HepG2 (cell line): ENCODE results near the gene PPIL6. TPM values are rescaled to one million over a fixed set of nuclear protein-coding genes. Genes with fewer than 3 reads are reported as not detected.
A peak's percentile ranks its signal among the peaks of the same experiment; 100 is the strongest.

Experiments
- CCAR2 ChIP-seq: fragments of 200-400 bp; formaldehyde crosslinking; optimal IDR thresholded peaks from 2 replicates; pipeline ENCODE3; 2018; ENCODE audit warnings: low read depth, mild to moderate bottlenecking, low read length, moderate library complexity
- E2F5 ChIP-seq: sonication (generic); formaldehyde crosslinking; conservative IDR thresholded peaks from 2 replicates; pipeline ENCODE4 v1.4.0; 2020; ENCODE audit warnings: missing genetic modification reagents
- GTF3A ChIP-seq: sonication (generic); formaldehyde crosslinking; conservative IDR thresholded peaks from 2 replicates; pipeline ENCODE4 v1.4.0; 2020; ENCODE audit warnings: mild to moderate bottlenecking, missing genetic modification reagents
- GZF1 ChIP-seq: sonication (generic); formaldehyde crosslinking; IDR thresholded peaks from 2 replicates; pipeline ENCODE4 v1.5.1; 2020; ENCODE audit warnings: mild to moderate bottlenecking, missing genetic modification reagents
- KAT7 ChIP-seq: IDR thresholded peaks from 2 replicates; pipeline ENCODE4 v1.6.1; 2018; ENCODE audit warnings: borderline replicate concordance, missing compliant biosample characterization
- MEIS2 ChIP-seq: sonication (generic); formaldehyde crosslinking; IDR thresholded peaks from 2 replicates; pipeline ENCODE4 v1.9.0; 2021; ENCODE audit warnings: mild to moderate bottlenecking, missing genetic modification reagents
- NFAT5 ChIP-seq: sonication (generic); formaldehyde crosslinking; IDR thresholded peaks from 2 replicates; pipeline ENCODE4 v1.4.0; 2020; ENCODE audit warnings: missing genetic modification reagents
- SMYD3 ChIP-seq: sonication (generic); formaldehyde crosslinking; IDR thresholded peaks from 2 replicates; pipeline ENCODE4 v1.8.1; 2023; ENCODE audit warnings: mild to moderate bottlenecking, missing genetic modification reagents
- SOX13 ChIP-seq, 3 experiments: fragments of 450-650 bp in 1 of 3; sonication (generic) in 1 of 3; formaldehyde crosslinking in 1 of 3; IDR thresholded peaks in 2 of 3; conservative IDR thresholded peaks in 1 of 3; 2 replicates each; pipeline versions ENCODE4 v1.5.0 to v1.6.1; 2016 to 2020; ENCODE audit warnings: antibody characterized with exemption in 1 of 3, mild to moderate bottlenecking in 1 of 3, missing compliant biosample characterization in 1 of 3, missing genetic modification reagents in 1 of 3, moderate library complexity in 1 of 3
- TBL1XR1 ChIP-seq: fragments of 150-350 bp; IDR thresholded peaks from 2 replicates; pipeline ENCODE4 v1.6.1; 2014; ENCODE audit warnings: borderline replicate concordance, low read length; ENCODE audit not compliant: partially characterized antibody
- TP53 ChIP-seq: sonication (generic); formaldehyde crosslinking; conservative IDR thresholded peaks from 2 replicates; pipeline ENCODE4 v1.4.0; 2020; ENCODE audit warnings: missing genetic modification reagents
- U2AF2 ChIP-seq: fragments of 200-400 bp; formaldehyde crosslinking; IDR thresholded peaks from 2 replicates; pipeline ENCODE4 v1.6.1; 2017; ENCODE audit warnings: low read depth, mild to moderate bottlenecking, low read length
- YY1 ChIP-seq: IDR thresholded peaks from 2 replicates; pipeline ENCODE4 v1.6.1; 2011; ENCODE audit warnings: low read length, low read depth, moderate library complexity, mild to moderate bottlenecking; ENCODE audit not compliant: insufficient read depth, insufficient replicate concordance
- ZBTB2 ChIP-seq: sonication (generic); formaldehyde crosslinking; IDR thresholded peaks from 2 replicates; pipeline ENCODE4 v1.8.0; 2022; ENCODE audit warnings: low read depth, missing genetic modification reagents
- ZBTB33 ChIP-seq: sonication (generic); formaldehyde crosslinking; IDR thresholded peaks from 2 replicates; pipeline ENCODE4 v1.4.0; 2020; ENCODE audit warnings: missing genetic modification reagents
- ZNF367 ChIP-seq: sonication (generic); formaldehyde crosslinking; IDR thresholded peaks from 2 replicates; pipeline ENCODE4 v1.4.0; 2020; ENCODE audit warnings: missing genetic modification reagents, borderline replicate concordance
- ZNF547 ChIP-seq: sonication (generic); formaldehyde crosslinking; IDR thresholded peaks from 2 replicates; pipeline ENCODE4 v1.5.1; 2020; ENCODE audit warnings: mild to moderate bottlenecking, missing genetic modification reagents
- ZNF746 ChIP-seq: sonication (generic); formaldehyde crosslinking; IDR thresholded peaks from 2 replicates; pipeline ENCODE4 v1.8.0; 2022; ENCODE audit warnings: mild to moderate bottlenecking, missing genetic modification reagents
- ZNF780A ChIP-seq: sonication (generic); formaldehyde crosslinking; IDR thresholded peaks from 2 replicates; pipeline ENCODE4 v1.8.0; 2022; ENCODE audit warnings: mild to moderate bottlenecking, missing genetic modification reagents, moderate library complexity
- ZNF83 ChIP-seq: sonication (generic); formaldehyde crosslinking; IDR thresholded peaks from 2 replicates; pipeline ENCODE4 v1.4.0; 2020; ENCODE audit warnings: missing genetic modification reagents, mild to moderate bottlenecking, borderline replicate concordance
- polyA plus RNA-seq, 8 experiments: library from polyadenylated mRNA; depleted of rRNA in 3 of 8; stranded (reverse) in 7 of 8; unstranded in 1 of 8; fragments of >200 nt; fragmentation: Illumina TruSeq in 4 of 8; extraction: Trizol in 4 of 8; gene quantifications; 2 replicates each; pipeline versions ENCODE4 v1.2.1 to v1.2.3, GENCODE V29; 2011 to 2016; ENCODE audit warnings: low read depth in 4 of 8, missing spikeins in 1 of 8, mixed read lengths in 1 of 8; ENCODE audit not compliant: insufficient read depth in 1 of 8
- total RNA-seq, 5 experiments: library from RNA; depleted of rRNA; stranded (reverse); fragments of >200 nt; fragmentation: Illumina TruSeq; extraction: Trizol; gene quantifications; 2 replicates each; pipeline ENCODE4 v1.2.3, GENCODE V29; 2016; ENCODE audit warnings: low read depth in 1 of 5

Gene PPIL6
- total and polyA plus RNA-seq, 2 of the 13 experiments (the other 11 are each of a cell fraction or from before 2014, with no cell fraction given), result 0.22 to 0.46 TPM

DNA sequence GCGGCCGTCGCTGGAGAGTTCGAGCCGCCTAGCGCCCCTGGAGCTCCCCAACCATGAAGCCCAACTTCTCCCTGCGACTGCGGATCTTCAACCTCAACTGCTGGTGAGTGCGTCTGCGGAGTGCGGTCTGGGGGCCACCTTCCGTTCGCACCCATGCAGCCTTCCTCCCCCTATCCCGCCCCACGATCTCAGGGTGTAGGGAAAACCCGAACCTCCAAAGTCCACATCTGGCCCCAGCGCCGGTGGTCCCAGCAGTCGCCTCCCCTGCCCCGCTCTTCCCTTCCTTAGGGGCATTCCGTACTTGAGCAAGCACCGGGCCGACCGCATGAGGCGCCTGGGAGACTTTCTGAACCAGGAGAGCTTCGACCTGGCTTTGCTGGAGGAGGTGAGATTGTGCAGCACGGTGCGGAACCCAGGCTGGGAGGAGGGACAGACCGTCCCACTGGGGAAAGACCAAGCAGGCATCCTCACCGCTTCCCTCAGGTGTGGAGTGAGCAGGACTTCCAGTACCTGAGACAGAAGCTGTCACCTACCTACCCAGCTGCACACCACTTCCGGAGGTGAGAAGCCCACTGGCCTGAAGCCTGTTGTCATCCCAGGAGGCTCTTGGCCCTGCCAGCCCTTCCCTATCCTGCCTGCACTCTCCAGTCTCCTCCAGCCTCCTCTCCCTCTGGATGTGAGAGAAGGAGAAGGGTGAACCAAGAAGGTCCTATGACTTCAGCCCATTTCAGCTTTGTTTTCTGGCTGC lies 815 bp upstream of the PPIL6 start (continued):
- TF ChIP-seq ZBTB2 (CRISPR knock-in tag) (no peak), TBL1XR1 (no peak), ZNF746 (CRISPR knock-in tag) (no peak), YY1 (no peak), ZNF547 (peak; percentile 56; the same call in 1 of the 2 replicates), TP53 (no peak), NFAT5 (CRISPR knock-in tag) (no peak), ZBTB33 (CRISPR knock-in tag) (no peak), KAT7 (CRISPR knock-in tag) (no peak; the same call in 1 of the 2 replicates), MEIS2 (CRISPR knock-in tag) (no peak), CCAR2 (no peak), ZNF83 (CRISPR knock-in tag) (peak; percentile 2; the same call in 1 of the 2 replicates), ZNF780A (no peak), SOX13 (IDR thresholded peaks at IDR 0.05) (no peak), SOX13 (CRISPR knock-in tag; conservative IDR thresholded peaks at IDR 0.05 in 1 of 2, IDR thresholded peaks at IDR 0.05 in 1 of 2) (no peak), SMYD3 (CRISPR knock-in tag) (no peak), E2F5 (CRISPR knock-in tag) (no peak), GTF3A (CRISPR knock-in tag) (no peak), ZNF367 (no peak), U2AF2 (no peak), GZF1 (CRISPR knock-in tag) (no peak)
